Measurements from ENCODE around the gene HNRNPF. TPM values are rescaled to one million over a fixed set of nuclear protein-coding genes. Genes with fewer than 3 reads are reported as not detected.
A peak's percentile ranks its signal among the peaks of the same experiment; 100 is the strongest.

Gene HNRNPF
- total and polyA plus RNA-seq, 2 of the 8 experiments (the other 6 are each of a cell fraction or from before 2014, with no cell fraction given): 209 to 389 TPM

GRCh38 chr10:43420369-43421200 lies 11.6 kb upstream of the HNRNPF start (continued):
- TF ChIP-seq NRF1 (IDR thresholded peaks at IDR 0.05; ENCODE audit: low read depth, low read length) (no peak), E2F6 (IDR thresholded peaks at IDR 0.05) (peak; percentile 91), CBX8 (IDR thresholded peaks at IDR 0.05; ENCODE audit: borderline replicate concordance, low read depth, low read length) (no peak), SIN3A (conservative IDR thresholded peaks at IDR 0.05 in 1 of 2, IDR thresholded peaks at IDR 0.05 in 1 of 2; ENCODE audit: low read depth in 1 of 2, low read length in 2 of 2) (0 out of 4 replicates have a peak, but pooled peaks of 1 of the 2 experiments have one; percentile 27), RFX5 (IDR thresholded peaks at IDR 0.05; ENCODE audit: borderline replicate concordance, low read depth, low read length) (no peak), CTCF (IDR thresholded peaks at IDR 0.05; ENCODE audit: control extremely low read depth in 1 of 3, insufficient read depth in 1 of 3, low read depth in 1 of 3, low read length in 3 of 3) (peak in 2 of 3 experiments; percentile 13 to 35; a peak in 2 of 4 replicates), EZH2 (IDR thresholded peaks at IDR 0.05; ENCODE audit: low read depth, low read length, severe bottlenecking) (no peak), SAP30 (IDR thresholded peaks at IDR 0.05; ENCODE audit: insufficient read depth, insufficient replicate concordance, low read length) (no peak), BRCA1 (IDR thresholded peaks at IDR 0.05; ENCODE audit: low read depth, low read length) (no peak), RNF2 (IDR thresholded peaks at IDR 0.05; ENCODE audit: borderline replicate concordance, low read depth, low read length, missing control alignments, poor library complexity, severe bottlenecking) (no peak), RXRA (IDR thresholded peaks at IDR 0.05; ENCODE audit: insufficient read depth, low read depth, low read length) (no peak), CBX5 (IDR thresholded peaks at IDR 0.05; ENCODE audit: low read depth, low read length) (no peak), ATF3 (IDR thresholded peaks at IDR 0.05; ENCODE audit: insufficient read depth, low read depth, low read length) (no peak), RBBP5 (IDR thresholded peaks at IDR 0.05; ENCODE audit: borderline replicate concordance, low read depth, low read length) (peak; percentile 58; the same call in 1 of the 2 replicates), BCL11A (IDR thresholded peaks at IDR 0.05; ENCODE audit: low read depth in 2 of 2, low read length in 2 of 2) (no peak), SRF (IDR thresholded peaks at IDR 0.05; ENCODE audit: low read depth, low read length) (no peak), GABPA (IDR thresholded peaks at IDR 0.05; ENCODE audit: borderline replicate concordance, insufficient read depth, low read length) (no peak), EGR1 (IDR thresholded peaks at IDR 0.05; ENCODE audit: borderline replicate concordance, low read depth, low read length) (0 out of 2 replicates have a peak, but pooled peaks have one; percentile 11)

Measured in H1 (cell line).